PC-9 (cell line): Measurements from ENCODE around the gene IL18RAP. TPM values are rescaled to one million over a fixed set of nuclear protein-coding genes. Genes with fewer than 3 reads are reported as not detected.

Source experiments
- BruUV-seq: library from RNA; stranded (reverse); fragments of 400-500 nt; replicated peaks from 2 replicates; lab custom pipeline; 2021; lab: Mats Ljungman, UMichigan
- CTCF ChIA-PET: fragments of 300-600 bp; sonication (Branson Sonifier 250); formaldehyde crosslinking; loops from one replicate; lab custom pipeline; 2022; ENCODE audit warnings: antibody characterized with exemption; lab: Charles Lee
- POLR2A ChIA-PET: fragments of 300-600 bp; sonication (Branson Sonifier 250); formaldehyde crosslinking; loops from one replicate; lab custom pipeline; 2022; ENCODE audit warnings: antibody characterized with exemption; ENCODE audit not compliant: unreplicated experiment; lab: Charles Lee
- DNase-seq, 2 experiments: peaks; one replicate each; pipeline versions ENCODE4 v3.0.0 to v3.0.0-alpha.2; 2015 to 2022; ENCODE audit warnings: mixed read lengths in 1 of 2
- H2AFZ ChIP-seq: fragments of 200-600 bp; sonication (generic); 2 replicates; pipeline ENCODE4 v1.8.1; 2017; ENCODE audit warnings: antibody characterized with exemption
- H3F3A ChIP-seq: fragments of 200-600 bp; sonication (generic); 2 replicates; pipeline ENCODE4 v1.8.1; 2017; ENCODE audit warnings: antibody characterized with exemption, mild to moderate bottlenecking, low read depth; ENCODE audit not compliant: insufficient read depth
- H3K27ac ChIP-seq: fragments of 200-600 bp; sonication (generic); 2 replicates; pipeline ENCODE4 v1.6.1; 2016; ENCODE audit warnings: mixed run types
- H3K27me3 ChIP-seq: fragments of 200-600 bp; sonication (generic); 2 replicates; pipeline ENCODE4 v1.6.1; 2016; ENCODE audit warnings: low read depth, mixed run types; ENCODE audit not compliant: insufficient read depth
- H3K36me3 ChIP-seq: fragments of 200-600 bp; sonication (generic); 2 replicates; pipeline ENCODE4 v1.6.1; 2016; ENCODE audit warnings: low read depth, mixed run types
- H3K4me1 ChIP-seq: fragments of 200-600 bp; sonication (generic); replicated peaks from 2 replicates; pipeline ENCODE4 v1.6.1; 2016; ENCODE audit warnings: mixed run types; ENCODE audit not compliant: insufficient read depth
- H3K4me2 ChIP-seq: fragments of 200-600 bp; sonication (generic); 2 replicates; pipeline ENCODE4 v1.6.1; 2017; ENCODE audit warnings: mixed run types
- H3K4me3 ChIP-seq: fragments of 200-600 bp; sonication (generic); 2 replicates; pipeline ENCODE4 v1.6.1; 2016; ENCODE audit warnings: mixed run types
- H3K79me2 ChIP-seq: fragments of 200-600 bp; sonication (generic); 2 replicates; pipeline ENCODE4 v1.6.1; 2017; ENCODE audit warnings: low read depth, mixed run types
- H3K9me2 ChIP-seq: fragments of 200-600 bp; sonication (generic); 2 replicates; pipeline ENCODE4 v1.8.1; 2017; ENCODE audit warnings: mild to moderate bottlenecking; ENCODE audit not compliant: insufficient read depth
- H3K9me3 ChIP-seq: fragments of 200-600 bp; sonication (generic); 2 replicates; pipeline ENCODE4 v1.8.1; 2016; ENCODE audit warnings: low read depth; ENCODE audit not compliant: insufficient read depth
- H4K20me1 ChIP-seq: fragments of 200-600 bp; sonication (generic); 2 replicates; pipeline ENCODE4 v1.8.1; 2017; ENCODE audit not compliant: insufficient read depth
- EZH2 ChIP-seq: fragments of 200-600 bp; sonication (generic); IDR thresholded peaks from 2 replicates; pipeline ENCODE4 v1.8.0; 2017; ENCODE audit warnings: antibody characterized with exemption, low read depth
- intact Hi-C: fragments of 100-400 bp; cut with micrococcal nuclease; formaldehyde crosslinking; loops from one replicate; pipeline ENCODE4 v1.10.0; 2022; ENCODE audit not compliant: unreplicated experiment
- microRNA-seq: library from miRNA; unstranded; fragments of <30 nt; microRNA quantifications from one replicate; pipeline ENCODE4 v1.2.0, GENCODE V29; 2021; ENCODE audit warnings: borderline number of aligned reads, borderline replicate concordance
- total RNA-seq: library from RNA; stranded (reverse); gene quantifications from 2 replicates; pipeline ENCODE4 v1.2.3, GENCODE V29; 2021
- TF ChIP-seq, protein P1 (sequence below): fragments of 200-600 bp; sonication (generic); conservative IDR thresholded peaks from 2 replicates; pipeline ENCODE4 v1.6.1; 2017; ENCODE audit warnings: mixed run types, antibody characterized with exemption, mild to moderate bottlenecking, moderate library complexity

IL18RAP gene
- total RNA-seq, 1 experiment from 2014 or later = not detected

DNA sequence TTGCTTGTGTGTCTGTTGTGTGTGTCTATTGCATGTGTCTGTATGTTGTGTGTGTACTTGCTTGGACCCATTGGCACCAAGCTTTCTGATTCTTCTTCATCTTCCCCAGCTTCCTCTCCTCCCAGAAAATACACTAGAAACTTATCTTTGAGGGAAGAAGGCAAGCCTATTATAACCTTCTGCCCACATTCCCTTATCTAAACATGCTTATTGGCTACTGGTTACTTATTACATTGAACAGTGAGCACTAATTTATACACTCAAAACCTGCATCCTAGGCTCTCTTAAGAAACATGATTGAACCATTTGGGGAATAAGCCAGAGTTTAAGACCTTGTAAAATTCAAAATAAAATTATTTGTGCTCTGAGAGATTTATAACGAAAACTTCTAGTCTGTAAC lies 76.6 kb downstream of the IL18RAP start:
- H3K4me3 ChIP-seq = no peak overlapping the region
- 0 out of 2 replicates have a peak, but pooled peaks cover 5% of the 10 kb centered on the region for H3K9me3 ChIP-seq
- ChIA-PET CTCF (no interaction called here), POLR2A (interaction anchor here (0.6 kb wide), 1 partner anchor 11 kb away, joined by 12 read pairs; no protein-coding TSS in a partner anchor)
- no peak for DNase-seq
- H3K4me1 ChIP-seq = peaks cover 10% of the 10 kb centered on the region
- H3K36me3 ChIP-seq = no peaks in the 10 kb centered on the region
- H2AFZ ChIP-seq = no peak overlapping the region
- intact Hi-C loops = no loop called here
- BruUV-seq = no TSS peak
- H3F3A ChIP-seq = peaks cover 6% of the 10 kb centered on the region; the same call in 1 of the 2 replicates
- H3K27me3 ChIP-seq = no peaks in the 10 kb centered on the region
- no peaks in the 10 kb centered on the region for H4K20me1 ChIP-seq
- no peaks in the 10 kb centered on the region for H3K9me2 ChIP-seq
- TF ChIP-seq, protein P1, sequence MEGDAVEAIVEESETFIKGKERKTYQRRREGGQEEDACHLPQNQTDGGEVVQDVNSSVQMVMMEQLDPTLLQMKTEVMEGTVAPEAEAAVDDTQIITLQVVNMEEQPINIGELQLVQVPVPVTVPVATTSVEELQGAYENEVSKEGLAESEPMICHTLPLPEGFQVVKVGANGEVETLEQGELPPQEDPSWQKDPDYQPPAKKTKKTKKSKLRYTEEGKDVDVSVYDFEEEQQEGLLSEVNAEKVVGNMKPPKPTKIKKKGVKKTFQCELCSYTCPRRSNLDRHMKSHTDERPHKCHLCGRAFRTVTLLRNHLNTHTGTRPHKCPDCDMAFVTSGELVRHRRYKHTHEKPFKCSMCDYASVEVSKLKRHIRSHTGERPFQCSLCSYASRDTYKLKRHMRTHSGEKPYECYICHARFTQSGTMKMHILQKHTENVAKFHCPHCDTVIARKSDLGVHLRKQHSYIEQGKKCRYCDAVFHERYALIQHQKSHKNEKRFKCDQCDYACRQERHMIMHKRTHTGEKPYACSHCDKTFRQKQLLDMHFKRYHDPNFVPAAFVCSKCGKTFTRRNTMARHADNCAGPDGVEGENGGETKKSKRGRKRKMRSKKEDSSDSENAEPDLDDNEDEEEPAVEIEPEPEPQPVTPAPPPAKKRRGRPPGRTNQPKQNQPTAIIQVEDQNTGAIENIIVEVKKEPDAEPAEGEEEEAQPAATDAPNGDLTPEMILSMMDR = no peak
- TF ChIP-seq EZH2 = no peak
- no peak overlapping the region for H3K4me2 ChIP-seq
- no peak overlapping the region for H3K27ac ChIP-seq
- H3K79me2 ChIP-seq = no peaks in the 10 kb centered on the region

Small RNAs within 50 kb of the gene (microRNA-seq; reads per million reads assigned to microRNA genes)
- gene MIR4772 = not detected

Other genes with a start within 250 kb of the IL18RAP start
- gene IL1RL2, start 236.1 kb upstream of the IL18RAP start, total RNA-seq = 1.2 and 1.9 TPM in 2 replicates
- gene IL1RL1, start 111.6 kb upstream of the IL18RAP start, total RNA-seq = 0.55 and 1.7 TPM in 2 replicates
- 1.9 and 3.4 TPM in 2 replicates for gene IL18R1, start 67.4 kb upstream of the IL18RAP start, total RNA-seq
- 0.85 and 1.1 TPM in 2 replicates for gene SLC9A4, start 50.1 kb downstream of the IL18RAP start, total RNA-seq
- 13.4 and 17.0 TPM in 2 replicates for gene SLC9A2, start 196.4 kb downstream of the IL18RAP start, total RNA-seq